T47D (cell line): ENCODE data around the gene CLEC4E.
"Not testable (repeated sequence)": the region's sequence is repeated elsewhere in the genome, so short reads cannot be mapped to it uniquely, and the experiment has no call there.

Experiments used
- DNase-seq, 2 experiments: peaks; one replicate each; pipeline versions ENCODE4 v3.0.0 to v3.0.0-alpha.2; 2011 to 2012; ENCODE audit warnings: low read depth in 1 of 2, low spot score in 1 of 2
- JUND ChIP-seq: IDR thresholded peaks from 2 replicates; pipeline ENCODE4 v1.6.1; 2012; ENCODE audit warnings: low read depth
- in situ Hi-C: cut with HindIII; loops from 2 replicates; pipeline ENCODE4 v1.10.0; 2016; ENCODE audit warnings: low sequenced_read_pairs, low pct_unique_long_range_greater_than_20kb

Gene CLEC4E

DNA sequence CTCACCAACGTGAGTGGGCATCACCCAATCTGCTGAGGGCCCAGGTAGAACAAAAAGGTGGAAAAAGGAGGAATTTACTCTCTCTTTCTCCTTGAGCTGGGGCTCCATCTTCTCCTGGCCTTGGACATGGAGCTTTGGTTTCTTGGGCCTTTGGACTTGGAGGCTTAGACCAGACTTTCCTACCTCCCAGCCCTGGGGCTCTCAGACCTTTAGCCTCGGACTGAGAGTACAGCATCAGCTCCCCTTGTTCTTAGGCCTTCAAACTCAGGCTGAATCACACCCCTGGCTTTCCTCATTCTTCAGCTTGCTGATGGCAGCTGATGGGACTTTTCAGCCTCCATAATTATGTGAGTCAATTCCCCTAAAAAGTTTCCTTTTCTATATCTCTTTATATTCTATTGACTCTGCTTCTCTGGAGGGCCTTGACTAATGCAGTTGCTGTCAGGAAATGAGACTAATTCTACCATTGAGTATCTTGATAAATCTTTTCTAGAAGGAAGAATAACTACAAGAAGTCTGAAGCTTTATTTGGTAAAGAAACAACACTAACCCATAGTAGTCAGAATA is 15.9 kb upstream of the CLEC4E start:
- no peak for TF ChIP-seq JUND
- no peak for DNase-seq
- in situ Hi-C loops, result no loop called here

DNA sequence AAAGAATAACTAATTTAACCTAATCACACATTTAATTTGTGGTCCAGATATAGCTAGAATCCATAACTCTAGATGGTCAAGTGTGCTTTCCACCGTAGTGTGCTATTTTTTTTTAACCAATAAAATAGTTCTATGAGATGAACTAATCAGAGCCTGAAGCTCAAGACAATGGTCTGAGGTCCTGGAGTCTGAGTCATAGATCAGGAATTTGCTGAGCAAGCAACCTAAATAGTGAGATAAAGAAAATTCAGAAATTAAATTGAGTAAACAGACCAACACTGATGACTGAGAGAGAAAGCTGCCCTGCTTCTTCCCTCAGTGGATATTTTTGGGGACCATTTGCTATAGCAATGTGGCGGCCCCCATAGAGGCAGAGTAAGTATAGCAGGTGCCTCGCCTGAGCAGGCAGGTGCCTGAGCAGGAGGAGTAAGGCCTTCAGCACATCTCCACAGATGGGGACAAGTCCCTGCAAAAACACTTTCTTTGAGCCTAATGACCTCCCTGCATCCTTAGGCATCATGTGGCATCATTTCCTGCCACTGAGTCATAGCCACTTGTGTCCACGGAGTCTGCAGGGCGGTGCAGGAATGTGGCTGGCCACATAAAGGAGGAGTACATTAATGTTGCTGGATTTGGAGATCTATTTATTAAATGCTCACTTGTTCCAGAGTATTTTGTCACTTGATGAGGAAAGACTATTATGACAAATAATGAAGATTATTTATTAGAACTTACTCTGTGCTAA is 13.9 kb upstream of the CLEC4E start:
- in situ Hi-C loops, result no loop called here
- no peak for DNase-seq
- no peak for TF ChIP-seq JUND

DNA sequence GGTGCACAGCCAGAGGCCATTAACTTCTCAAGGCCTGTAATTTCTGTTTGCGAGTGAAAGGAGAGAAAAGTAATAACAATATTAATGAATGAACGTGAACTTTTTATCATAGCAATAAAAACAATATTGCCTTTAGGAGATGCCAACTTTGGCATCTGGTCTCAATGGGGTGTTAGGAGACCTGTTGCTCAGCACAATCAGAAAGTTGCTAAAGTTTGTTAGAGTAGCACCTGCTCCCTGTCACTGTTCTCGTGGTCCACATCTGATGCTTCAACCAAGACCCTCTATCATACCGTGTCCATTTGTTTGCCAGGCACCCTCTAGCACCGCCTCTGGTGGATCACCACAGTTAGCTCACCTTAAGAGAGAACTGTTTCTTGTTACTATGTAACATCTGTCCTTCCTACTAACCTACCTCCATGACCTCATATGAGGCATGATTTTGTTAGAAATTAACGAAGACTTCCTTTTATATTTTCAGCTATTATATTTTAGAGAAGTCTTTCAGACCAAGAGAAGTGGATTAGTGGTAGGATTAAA is 12.5 kb upstream of the CLEC4E start:
- in situ Hi-C loops, result no loop called here
- DNase-seq, result no peak
- no peak for TF ChIP-seq JUND

DNA sequence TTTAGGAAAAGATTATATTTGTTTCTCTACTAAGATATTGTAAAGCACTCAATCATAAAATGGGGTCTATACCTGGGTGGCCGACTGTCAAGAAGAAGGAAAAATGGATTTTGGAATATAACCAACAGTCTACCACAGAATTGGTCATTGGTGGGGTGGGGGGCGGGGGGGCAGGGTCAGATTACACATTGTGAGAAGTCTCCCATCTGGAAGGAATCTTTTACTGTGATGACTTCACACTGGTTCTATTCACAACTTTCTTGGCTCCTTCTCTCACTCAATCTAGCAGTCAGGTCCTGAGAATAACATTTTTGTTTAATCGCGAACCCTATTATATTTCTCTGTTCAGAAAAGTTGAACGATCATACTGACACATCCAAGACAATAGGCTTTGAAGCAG is 8.7 kb upstream of the CLEC4E start:
- in situ Hi-C loops, result no loop called here
- no peak for TF ChIP-seq JUND
- no peak for DNase-seq

DNA sequence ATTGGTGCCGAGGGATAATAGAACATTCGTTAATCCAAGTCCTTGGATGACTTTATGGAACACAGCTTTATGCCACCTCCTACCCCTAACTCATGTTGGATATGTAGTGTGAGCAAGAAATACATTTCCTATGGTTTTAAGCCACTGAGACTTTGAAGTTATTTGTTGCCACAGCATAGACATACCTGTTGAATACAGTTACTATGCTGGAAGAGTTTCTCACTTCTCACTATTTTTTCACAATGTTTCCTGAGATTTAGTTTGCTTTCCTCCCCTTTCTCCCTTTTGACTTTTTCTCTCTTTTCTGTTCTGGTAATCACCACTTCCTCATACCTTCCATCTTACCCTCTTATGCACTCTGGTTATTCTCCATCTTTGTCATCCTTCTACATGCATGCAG is 7.5 kb upstream of the CLEC4E start:
- DNase-seq, result no peak
- TF ChIP-seq JUND, result no peak
- in situ Hi-C loops, result no loop called here

DNA sequence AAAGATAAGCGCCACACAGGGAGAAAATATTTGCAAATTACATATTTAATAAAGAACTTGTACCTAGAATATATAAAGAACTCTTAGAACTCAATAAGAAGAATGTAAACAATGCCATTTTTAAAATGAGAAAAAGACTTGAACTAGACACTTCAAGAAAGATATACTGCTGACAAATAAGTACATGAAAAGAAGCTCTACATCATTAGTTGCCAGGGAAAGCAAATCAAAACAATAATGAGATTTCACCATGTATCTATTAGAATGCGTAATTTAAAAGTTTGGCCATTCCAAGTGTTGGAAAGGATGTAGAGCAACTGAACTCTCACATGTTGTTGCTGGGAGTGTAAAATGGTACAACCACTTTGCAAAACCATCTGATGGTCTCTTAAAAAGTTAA is 6.9 kb upstream of the CLEC4E start:
- no peak for TF ChIP-seq JUND
- in situ Hi-C loops, result no loop called here
- no peak for DNase-seq

DNA sequence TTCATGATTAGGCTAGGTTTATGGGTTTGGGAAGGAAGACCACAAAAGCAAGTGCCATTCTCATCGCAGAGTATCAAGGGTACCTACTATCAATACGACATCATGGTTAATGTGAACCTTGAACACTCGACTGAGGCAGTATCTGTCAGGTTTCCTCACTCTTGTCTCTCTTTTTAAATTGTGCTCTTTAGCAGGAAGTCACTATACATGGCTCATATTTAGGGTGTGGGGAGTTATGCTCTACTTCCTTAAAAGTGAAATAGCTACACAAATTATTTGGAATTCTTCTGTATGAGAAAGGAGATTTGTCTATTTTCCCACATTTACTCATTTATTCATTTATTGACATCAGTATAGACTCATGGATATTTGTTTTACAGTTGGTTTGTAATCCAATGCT is 5.9 kb upstream of the CLEC4E start:
- DNase-seq, result no peak
- in situ Hi-C loops, result no loop called here
- TF ChIP-seq JUND, result no peak

DNA sequence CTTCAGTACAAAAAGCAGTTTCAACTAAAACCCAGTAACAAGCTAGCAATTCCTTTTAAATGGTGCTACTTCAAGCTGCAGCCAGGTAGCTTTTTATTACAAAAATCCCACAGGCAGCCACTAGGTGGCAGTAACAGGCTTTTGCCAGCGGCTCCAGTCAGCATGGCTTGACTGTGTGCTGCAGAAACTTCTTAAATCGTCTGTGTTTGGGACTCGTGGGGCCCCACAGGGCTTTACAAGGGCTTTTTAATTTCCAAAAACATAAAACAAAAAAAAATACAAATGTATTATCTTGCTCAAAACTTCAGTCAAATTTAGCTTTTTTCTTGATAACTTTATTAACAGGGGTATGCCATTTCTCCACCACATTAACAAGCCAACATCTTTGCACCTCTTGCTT is 3.6 kb upstream of the CLEC4E start:
- in situ Hi-C loops, result no loop called here
- TF ChIP-seq JUND, result no peak
- DNase-seq, result peak; percentile 14 to 50

DNA sequence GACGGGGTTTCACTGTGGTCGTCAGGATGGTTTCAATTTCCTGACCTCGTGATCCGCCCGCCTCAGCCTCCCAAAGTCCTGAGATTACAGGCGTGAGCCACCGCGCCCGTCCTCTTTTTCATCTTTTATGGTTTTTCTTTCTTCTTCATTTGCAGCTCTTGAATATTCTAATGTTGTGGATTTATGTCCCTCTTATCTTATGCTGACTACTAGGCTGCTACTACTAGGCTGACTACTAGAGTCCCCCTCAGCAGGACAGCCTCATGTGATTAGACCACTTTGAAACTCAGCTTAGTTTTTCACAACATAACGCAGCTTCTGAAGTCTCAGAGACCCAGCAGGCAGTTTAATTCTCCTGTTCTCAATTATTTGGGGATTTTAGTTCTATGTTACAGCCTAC is 857 bp upstream of the CLEC4E start:
- TF ChIP-seq JUND, result no peak
- in situ Hi-C loops, result no loop called here
- no peak for DNase-seq

DNA sequence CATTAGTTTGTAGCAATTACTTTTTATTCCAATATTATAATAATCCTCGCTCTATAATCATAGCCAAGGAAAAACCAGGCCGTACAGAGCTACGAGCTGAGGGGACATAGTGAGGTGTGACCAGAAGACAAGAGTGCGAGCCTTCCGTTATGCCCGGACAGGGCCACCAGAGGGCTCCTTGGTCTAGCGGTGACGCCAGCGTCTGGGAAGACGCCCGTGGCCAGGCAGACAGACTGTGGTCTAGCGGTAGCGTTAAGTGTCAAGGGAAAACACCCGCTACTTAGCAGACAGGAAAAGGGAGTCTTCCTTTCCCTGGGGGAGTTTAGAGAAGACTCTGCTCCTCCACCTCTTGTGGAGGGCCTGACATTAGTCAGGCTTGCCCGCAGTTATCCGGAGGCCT is 2.9 kb downstream of the CLEC4E start:
- peak in 1 of 2 experiments; percentile 19 for DNase-seq
- in situ Hi-C loops, result not testable (repeated sequence)

DNA sequence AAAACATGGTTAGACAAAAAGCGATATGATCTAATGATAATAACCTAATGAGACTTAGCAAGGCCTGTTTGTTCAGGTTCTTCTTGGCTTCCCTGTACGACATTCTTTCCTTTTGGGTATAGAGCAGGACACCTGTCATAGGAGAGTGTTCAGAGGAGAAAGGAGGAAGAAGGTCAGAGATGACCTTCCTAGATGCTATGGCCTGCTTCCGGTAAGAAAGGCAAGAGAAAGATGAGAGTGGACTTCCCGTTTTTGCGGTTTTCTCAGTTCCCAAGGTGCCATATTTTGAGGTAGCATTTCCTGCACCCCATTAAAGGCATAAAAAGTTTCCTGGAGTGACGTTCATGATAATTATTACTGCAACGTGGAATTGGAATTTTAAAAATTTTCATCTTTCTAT is 8.7 kb downstream of the CLEC4E start:
- no peak for TF ChIP-seq JUND
- no peak for DNase-seq
- in situ Hi-C loops, result no loop called here

DNA sequence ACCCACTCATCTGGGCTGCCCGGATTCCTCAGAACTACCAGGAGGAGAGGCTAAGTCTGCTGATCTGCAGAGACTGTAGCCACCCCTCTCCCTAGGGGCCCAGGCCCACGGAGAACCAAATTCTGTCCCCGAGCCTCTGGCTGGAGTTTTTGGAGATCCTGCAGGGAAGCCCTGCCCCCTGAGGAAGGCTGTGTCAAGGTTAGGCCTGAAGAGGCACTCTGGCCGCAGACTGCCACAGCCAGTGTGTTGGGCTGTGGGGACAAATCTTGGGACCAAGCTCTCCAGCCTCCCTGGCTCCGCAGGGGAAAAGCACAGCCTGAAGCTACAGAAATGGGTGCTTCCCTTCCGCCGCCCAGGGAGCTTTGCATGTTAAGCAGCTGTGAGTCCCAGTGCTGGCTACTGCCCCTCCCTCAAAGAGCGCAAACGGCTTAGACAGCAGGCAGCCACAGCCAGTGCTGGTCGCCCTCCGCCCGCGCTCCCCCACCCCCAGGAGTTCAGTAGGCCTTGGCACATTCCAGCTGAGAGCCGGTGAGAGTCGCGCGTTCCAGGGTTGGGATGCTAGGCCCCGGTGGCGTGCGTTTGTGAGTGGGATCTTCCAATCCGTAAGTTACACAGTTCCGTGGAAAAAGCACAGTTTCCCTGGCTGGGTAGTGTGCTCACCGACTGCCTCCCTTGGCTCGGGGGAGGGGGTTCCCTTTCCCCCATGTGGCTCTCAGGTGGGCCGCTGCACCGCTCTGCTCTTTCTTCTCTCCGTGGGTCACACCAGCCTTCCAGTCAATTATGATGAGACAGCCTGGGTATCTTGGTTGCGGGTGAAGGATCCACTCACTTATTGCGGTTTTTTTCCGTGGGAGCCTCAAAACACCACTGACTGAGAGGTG is 13.2 kb downstream of the CLEC4E start:
- TF ChIP-seq JUND, result no peak
- no peak for DNase-seq
- in situ Hi-C loops, result no loop called here

DNA sequence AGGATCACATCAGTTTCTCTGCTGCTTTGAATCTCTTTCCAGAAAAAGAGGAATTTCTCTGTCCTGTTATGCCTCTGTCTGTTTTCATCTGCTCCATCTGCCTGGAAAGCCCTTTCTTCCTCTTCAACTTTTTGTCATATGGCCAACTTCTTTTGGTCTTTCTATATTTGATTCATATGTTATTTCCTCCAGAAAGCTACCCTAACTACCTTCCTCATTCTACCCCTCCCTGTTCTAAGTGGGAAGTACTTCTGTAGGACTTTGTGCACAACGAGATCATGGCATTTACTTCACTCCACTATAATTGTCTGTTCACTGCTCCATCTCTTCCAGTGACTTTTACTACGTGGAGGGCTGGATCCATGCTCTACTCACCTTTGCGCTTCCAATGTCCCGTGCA is 21.5 kb downstream of the CLEC4E start:
- DNase-seq, result no peak
- no peak for TF ChIP-seq JUND

More for the DNA sequence above, 21.5 kb downstream of the CLEC4E start:
- in situ Hi-C loops, result no loop called here
